ENCODE results near the gene DDX20.

GRCh38 chr1:111716333-111716732 is 39.4 kb upstream of the DDX20 start:
- TF ChIP-seq EZH2phosphoT487 (IDR thresholded peaks at IDR 0.05; ENCODE audit: borderline replicate concordance, low read depth) (no peak), EP300 (IDR thresholded peaks at IDR 0.05; ENCODE audit: borderline replicate concordance in 1 of 2, low read depth in 1 of 2, low read length in 1 of 2) (no peak), TAF1 (IDR thresholded peaks at IDR 0.05; ENCODE audit: borderline replicate concordance, low read depth, low read length) (no peak), FOXM1 (IDR thresholded peaks at IDR 0.05; ENCODE audit: low read depth) (no peak), NRF1 (IDR thresholded peaks at IDR 0.05; ENCODE audit: low read depth, low read length) (no peak), CTCF (IDR thresholded peaks at IDR 0.05) (no peak), MAX (IDR thresholded peaks at IDR 0.05; ENCODE audit: low read depth) (no peak), RAD21 (IDR thresholded peaks at IDR 0.05; ENCODE audit: low read length) (no peak), POLR2AphosphoS5 (IDR thresholded peaks at IDR 0.05; ENCODE audit: low read depth, low read length) (no peak), TCF12 (IDR thresholded peaks at IDR 0.05) (no peak), JUND (IDR thresholded peaks at IDR 0.05) (no peak), YY1 (IDR thresholded peaks at IDR 0.05; ENCODE audit: low read depth) (no peak), USF2 (IDR thresholded peaks at IDR 0.05; ENCODE audit: borderline replicate concordance, low read depth, low read length) (no peak), RFX5 (IDR thresholded peaks at IDR 0.05; ENCODE audit: low read length) (no peak)

Measured in SK-N-SH (cell line).